SK-N-SH (cell line): ENCODE results near the gene PROSER2. TPM values are rescaled to one million over a fixed set of nuclear protein-coding genes. Genes with fewer than 3 reads are reported as not detected.

ENCODE experiments used
- CTCF ChIA-PET: fragments of 300-600, 350-600 bp; formaldehyde crosslinking; extraction: SDS; loops from one replicate; lab custom pipeline; 2021; lab: Yijun Ruan, JAX
- POLR2A ChIA-PET: fragments of 350-600 bp; sonication (Branson Sonifier 250); formaldehyde crosslinking; extraction: SDS; loops from one replicate; lab custom pipeline; 2020; ENCODE audit warnings: antibody characterized with exemption, inconsistent platforms; lab: Yijun Ruan, JAX
- DNase-seq: peaks from one replicate; pipeline ENCODE4 v3.0.0; 2012
- H2AFZ ChIP-seq: fragments of 200-600 bp; sonication (generic); 2 replicates; pipeline ENCODE4 v1.8.1; 2016; ENCODE audit warnings: antibody characterized with exemption, mild to moderate bottlenecking, low read depth
- H3F3A ChIP-seq: fragments of 200-600 bp; sonication (generic); replicated peaks from 2 replicates; pipeline ENCODE3; 2016; ENCODE audit warnings: antibody characterized with exemption, mild to moderate bottlenecking; ENCODE audit not compliant: insufficient read depth
- H3K27ac ChIP-seq, 2 experiments: fragments of 200-500 bp in 1 of 2; fragments of 200-600 bp in 1 of 2; sonication (Bioruptor generic) in 1 of 2; sonication (generic), shearing (Covaris generic) in 1 of 2; 2 replicates each; pipeline versions ENCODE4 v1.5.1 to v1.6.1; 2014 to 2016; ENCODE audit warnings: low read depth in 2 of 2, inconsistent platforms in 1 of 2, low read length in 1 of 2, mild to moderate bottlenecking in 1 of 2, mixed read lengths in 1 of 2
- H3K27me3 ChIP-seq: fragments of 200-600 bp; sonication (generic), shearing (Covaris generic); 2 replicates; pipeline ENCODE4 v1.6.1; 2016; ENCODE audit warnings: mixed run types; ENCODE audit not compliant: insufficient read depth
- H3K36me3 ChIP-seq, 2 experiments: fragments of 200-500 bp in 1 of 2; fragments of 200-600 bp in 1 of 2; sonication (Bioruptor generic) in 1 of 2; sonication (generic) in 1 of 2; replicated peaks in 1 of 2; 2 replicates each; pipeline versions ENCODE3 to v1.5.1; 2014 to 2016; ENCODE audit warnings: low read length in 1 of 2, mild to moderate bottlenecking in 1 of 2; ENCODE audit not compliant: insufficient read depth in 2 of 2, control insufficient read depth in 1 of 2
- H3K4me1 ChIP-seq, 2 experiments: fragments of 200-500 bp in 1 of 2; fragments of 200-600 bp in 1 of 2; sonication (Bioruptor generic) in 1 of 2; sonication (generic), shearing (Covaris generic) in 1 of 2; 2 replicates each; pipeline versions ENCODE4 v1.5.1 to v1.6.1; 2014 to 2016; ENCODE audit warnings: low read depth in 1 of 2, low read length in 1 of 2, mixed run types in 1 of 2; ENCODE audit not compliant: insufficient read depth in 2 of 2, control insufficient read depth in 1 of 2
- H3K4me2 ChIP-seq: fragments of 200-600 bp; sonication (generic), shearing (Covaris generic); 2 replicates; pipeline ENCODE4 v1.6.1; 2017; ENCODE audit warnings: mixed run types
- H3K4me3 ChIP-seq, 2 experiments: fragments of 200-500 bp in 1 of 2; fragments of 200-600 bp in 1 of 2; sonication (Bioruptor generic) in 1 of 2; sonication (generic), shearing (Covaris generic) in 1 of 2; 2 replicates each; pipeline versions ENCODE4 v1.5.1 to v1.8.1; 2014 to 2016; ENCODE audit warnings: low read depth in 2 of 2, inconsistent platforms in 1 of 2, low read length in 1 of 2, mild to moderate bottlenecking in 1 of 2, mixed read lengths in 1 of 2, moderate library complexity in 1 of 2
- H3K79me2 ChIP-seq: fragments of 200-600 bp; sonication (generic); 2 replicates; pipeline ENCODE4 v1.8.1; 2017; ENCODE audit warnings: mild to moderate bottlenecking; ENCODE audit not compliant: insufficient read depth
- H3K9ac ChIP-seq: fragments of 200-600 bp; sonication (generic); 2 replicates; pipeline ENCODE4 v1.6.1; 2017; ENCODE audit warnings: mixed run types
- H3K9me2 ChIP-seq: fragments of 200-600 bp; sonication (generic); 2 replicates; pipeline ENCODE4 v1.6.1; 2017; ENCODE audit warnings: mixed run types
- H3K9me3 ChIP-seq: fragments of 200-600 bp; sonication (generic); 2 replicates; pipeline ENCODE4 v1.6.1; 2017; ENCODE audit warnings: mixed run types, mild to moderate bottlenecking, moderate library complexity
- H4K20me1 ChIP-seq: fragments of 200-600 bp; sonication (generic); 2 replicates; pipeline ENCODE4 v1.6.1; 2017; ENCODE audit warnings: mild to moderate bottlenecking, mixed run types; ENCODE audit not compliant: insufficient read depth
- CHD2 ChIP-seq: fragments of 150-350 bp; IDR thresholded peaks from 2 replicates; pipeline ENCODE4 v1.6.1; 2018; ENCODE audit warnings: low read length; ENCODE audit not compliant: partially characterized antibody
- CTCF ChIP-seq: fragments of 200-600 bp; sonication (generic); IDR thresholded peaks from 2 replicates; pipeline ENCODE4 v1.6.1; 2017; ENCODE audit warnings: antibody characterized with exemption, mild to moderate bottlenecking, moderate library complexity
- EP300 ChIP-seq, 2 experiments: IDR thresholded peaks; 2 replicates each; pipeline versions ENCODE4 v1.4.0 to v1.6.1; 2012; ENCODE audit warnings: borderline replicate concordance in 1 of 2, low read depth in 1 of 2, low read length in 1 of 2
- EZH2phosphoT487 ChIP-seq: fragments of 200-600 bp; sonication (generic); IDR thresholded peaks from 2 replicates; pipeline ENCODE4 v1.6.1; 2017; ENCODE audit warnings: low read depth, mixed run types, mild to moderate bottlenecking, antibody characterized with exemption, moderate library complexity, borderline replicate concordance
- FOXM1 ChIP-seq: IDR thresholded peaks from 2 replicates; pipeline ENCODE4 v1.4.0; 2012; ENCODE audit warnings: low read depth, mild to moderate bottlenecking
- GATA2 ChIP-seq: sonication (generic); formaldehyde crosslinking; IDR thresholded peaks from 2 replicates; pipeline ENCODE4 v1.5.0; 2020; ENCODE audit warnings: mild to moderate bottlenecking, missing genetic modification reagents
- IRF3 ChIP-seq: fragments of 150-350 bp; IDR thresholded peaks from 2 replicates; pipeline ENCODE4 v1.6.1; 2016; ENCODE audit warnings: mild to moderate bottlenecking, low read depth, low read length
- JUND ChIP-seq: IDR thresholded peaks from 2 replicates; pipeline ENCODE4 v1.4.0; 2012
- NFIC ChIP-seq: IDR thresholded peaks from 2 replicates; pipeline ENCODE4 v1.4.0; 2012; ENCODE audit warnings: borderline replicate concordance
- NRF1 ChIP-seq: IDR thresholded peaks from 2 replicates; pipeline ENCODE4 v1.6.1; 2012; ENCODE audit warnings: low read depth, mild to moderate bottlenecking, low read length
- POLR2AphosphoS5 ChIP-seq: IDR thresholded peaks from 2 replicates; pipeline ENCODE4 v1.6.1; 2012; ENCODE audit warnings: low read depth, low read length
- RFX5 ChIP-seq: IDR thresholded peaks from 2 replicates; pipeline ENCODE4 v1.6.1; 2012; ENCODE audit warnings: mild to moderate bottlenecking, improper control_type of control experiment, low read length
- RXRA ChIP-seq: IDR thresholded peaks from 2 replicates; pipeline ENCODE4 v1.4.0; 2012; ENCODE audit warnings: low read depth, mild to moderate bottlenecking, borderline replicate concordance
- SIN3A ChIP-seq: IDR thresholded peaks from 2 replicates; pipeline ENCODE4 v1.6.1; 2012; ENCODE audit warnings: low read depth, mild to moderate bottlenecking, low read length, moderate library complexity, borderline replicate concordance
- TAF1 ChIP-seq: IDR thresholded peaks from 2 replicates; pipeline ENCODE4 v1.6.1; 2012; ENCODE audit warnings: low read depth, mild to moderate bottlenecking, low read length, moderate library complexity, borderline replicate concordance
- WGBS: methylation state at CpG from one replicate; pipeline ENCODE4 v1.1.6; 2017; ENCODE audit warnings: low lambda C conversion rate; 5-methylcytosine and 5-hydroxymethylcytosine counted together
- polyA plus RNA-seq, 3 experiments: library from polyadenylated mRNA; depleted of rRNA; stranded (reverse); fragments of >200 nt; gene quantifications; 2 replicates each; pipeline ENCODE4 v1.2.3, GENCODE V29; 2012
- TF ChIP-seq, protein P1 (sequence below): IDR thresholded peaks from 2 replicates; pipeline ENCODE4 v1.4.0; 2012; ENCODE audit warnings: low read depth, borderline replicate concordance
- TF ChIP-seq, protein P2 (sequence below): fragments of 150-350 bp; IDR thresholded peaks from 2 replicates; pipeline ENCODE4 v1.6.1; 2017; ENCODE audit warnings: antibody characterized with exemption, low read length, low read depth, borderline replicate concordance

The PROSER2 gene
- polyA plus RNA-seq, 1 of the 3 experiments (the other 2 are of a cell fraction) = 0.95 TPM

- no peak for TF ChIP-seq EP300 (IDR thresholded peaks at IDR 0.05; ENCODE audit: borderline replicate concordance in 1 of 2, low read depth in 1 of 2, low read length in 1 of 2)
- no peak for TF ChIP-seq TAF1
- no peak for TF ChIP-seq CTCF
- TF ChIP-seq FOXM1 = no peak
These were observed 25.9 kb upstream of the PROSER2 start (continued) for GRCh38 chr10:11797281-11797680.

GRCh38 chr10:11797847-11798633 lies 25.1 kb upstream of the PROSER2 start:
- H3K27ac ChIP-seq = no peak overlapping the region

More at GRCh38 chr10:11797847-11798633, 25.1 kb upstream of the PROSER2 start:
- Histone ChIP-seq H3K9ac (no peak overlapping the region), H3K4me3 (no peak overlapping the region), H3K9me2 (no peaks in the 10 kb centered on the region), H3K79me2 (no peaks in the 10 kb centered on the region), H4K20me1 (no peaks in the 10 kb centered on the region), H3F3A (no peaks in the 10 kb centered on the region), H2AFZ (no peak overlapping the region), H3K4me1 (peaks cover 4 to 8% of the 10 kb centered on the region in 2 experiments; a peak in 2 of 4 replicates), H3K9me3 (no peaks in the 10 kb centered on the region), H3K36me3 (no peaks in the 10 kb centered on the region), H3K4me2 (no peak overlapping the region), H3K27me3 (no peaks in the 10 kb centered on the region)
- POLR2A ChIA-PET = no interaction called here
- DNase-seq = no peak
- CTCF ChIA-PET = interaction anchor here (2.2 to 8.8 kb wide), 2 partner anchors 15 to 22 kb away, joined by 17 to 48 read pairs; no protein-coding TSS in a partner anchor
- WGBS = 82% methylated on average over 12 of the region's 12 CpGs
- no peak for TF ChIP-seq RFX5
- no peak for TF ChIP-seq NRF1
- no peak for TF ChIP-seq RXRA
- TF ChIP-seq JUND = no peak
- no peak for TF ChIP-seq CHD2
- TF ChIP-seq TAF1 = no peak
- TF ChIP-seq EZH2phosphoT487 = no peak
- TF ChIP-seq GATA2 (CRISPR knock-in tag) = no peak
- TF ChIP-seq, protein P1, sequence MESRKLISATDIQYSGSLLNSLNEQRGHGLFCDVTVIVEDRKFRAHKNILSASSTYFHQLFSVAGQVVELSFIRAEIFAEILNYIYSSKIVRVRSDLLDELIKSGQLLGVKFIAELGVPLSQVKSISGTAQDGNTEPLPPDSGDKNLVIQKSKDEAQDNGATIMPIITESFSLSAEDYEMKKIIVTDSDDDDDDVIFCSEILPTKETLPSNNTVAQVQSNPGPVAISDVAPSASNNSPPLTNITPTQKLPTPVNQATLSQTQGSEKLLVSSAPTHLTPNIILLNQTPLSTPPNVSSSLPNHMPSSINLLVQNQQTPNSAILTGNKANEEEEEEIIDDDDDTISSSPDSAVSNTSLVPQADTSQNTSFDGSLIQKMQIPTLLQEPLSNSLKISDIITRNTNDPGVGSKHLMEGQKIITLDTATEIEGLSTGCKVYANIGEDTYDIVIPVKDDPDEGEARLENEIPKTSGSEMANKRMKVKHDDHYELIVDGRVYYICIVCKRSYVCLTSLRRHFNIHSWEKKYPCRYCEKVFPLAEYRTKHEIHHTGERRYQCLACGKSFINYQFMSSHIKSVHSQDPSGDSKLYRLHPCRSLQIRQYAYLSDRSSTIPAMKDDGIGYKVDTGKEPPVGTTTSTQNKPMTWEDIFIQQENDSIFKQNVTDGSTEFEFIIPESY = no peak
- TF ChIP-seq, protein P2, sequence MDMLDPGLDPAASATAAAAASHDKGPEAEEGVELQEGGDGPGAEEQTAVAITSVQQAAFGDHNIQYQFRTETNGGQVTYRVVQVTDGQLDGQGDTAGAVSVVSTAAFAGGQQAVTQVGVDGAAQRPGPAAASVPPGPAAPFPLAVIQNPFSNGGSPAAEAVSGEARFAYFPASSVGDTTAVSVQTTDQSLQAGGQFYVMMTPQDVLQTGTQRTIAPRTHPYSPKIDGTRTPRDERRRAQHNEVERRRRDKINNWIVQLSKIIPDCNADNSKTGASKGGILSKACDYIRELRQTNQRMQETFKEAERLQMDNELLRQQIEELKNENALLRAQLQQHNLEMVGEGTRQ = no peak
- no peak for TF ChIP-seq FOXM1
- TF ChIP-seq POLR2AphosphoS5 = no peak
- no peak for TF ChIP-seq IRF3
- TF ChIP-seq NFIC = no peak
- no peak for TF ChIP-seq SIN3A
